Natural killer cell (primary cell): Measurements from ENCODE around the gene RGS19. TPM values are rescaled to one million over a fixed set of nuclear protein-coding genes. Genes with fewer than 3 reads are reported as not detected.
"Not testable (repeated sequence)": the region's sequence is repeated elsewhere in the genome, so short reads cannot be mapped to it uniquely, and the experiment has no call there.

Source experiments
- ATAC-seq, 3 donors: fragments of 150-1000 bp in 2 of 3; fragments of 200-7000 bp in 1 of 3; cut with Tn5 transposase; 1 replicate in 1 of 3; 2 replicates in 2 of 3; pipeline ENCODE4 v1.10.0; 2021; ENCODE audit warnings: mild to moderate bottlenecking in 2 of 3, moderate library complexity in 2 of 3
- DNase-seq, 2 donors: peaks; one replicate each; pipeline versions ENCODE4 v3.0.0 to v3.0.0-alpha.2; 2013 to 2021; ENCODE audit warnings: mixed read lengths in 1 of 2
- H3K27ac ChIP-seq: one replicate; pipeline ENCODE4 v1.5.1; 2013; ENCODE audit warnings: mild to moderate bottlenecking, low read length
- H3K27me3 ChIP-seq: one replicate; pipeline ENCODE4 v1.6.1; 2013; ENCODE audit warnings: low read length; ENCODE audit not compliant: control insufficient read depth, insufficient read depth
- H3K36me3 ChIP-seq: one replicate; pipeline ENCODE4 v1.6.1; 2013; ENCODE audit warnings: low read length; ENCODE audit not compliant: control insufficient read depth, insufficient read depth
- H3K4me1 ChIP-seq: one replicate; pipeline ENCODE4 v1.6.1; 2013; ENCODE audit warnings: low read length; ENCODE audit not compliant: control insufficient read depth, insufficient read depth
- H3K4me3 ChIP-seq: one replicate; pipeline ENCODE4 v1.5.1; 2013; ENCODE audit warnings: low read length
- H3K9me3 ChIP-seq: one replicate; pipeline ENCODE4 v1.6.1; 2013; ENCODE audit warnings: low read length; ENCODE audit not compliant: control insufficient read depth, insufficient read depth
- H3K27ac Mint-ChIP-seq, 2 donors: one replicate each; pipeline ENCODE4 v1.8.0; 2022; ENCODE audit warnings: mild to moderate bottlenecking in 2 of 2, mixed read lengths in 2 of 2, moderate library complexity in 1 of 2
- H3K27me3 Mint-ChIP-seq, 2 donors: one replicate each; pipeline ENCODE4 v1.8.0; 2022; ENCODE audit warnings: low read depth in 2 of 2, mixed read lengths in 2 of 2
- H3K36me3 Mint-ChIP-seq: one replicate; pipeline ENCODE4 v1.8.0; 2022; ENCODE audit warnings: mixed read lengths
- H3K4me1 Mint-ChIP-seq, 2 donors: one replicate each; pipeline ENCODE4 v1.8.0; 2022; ENCODE audit warnings: mixed read lengths in 2 of 2
- H3K4me3 Mint-ChIP-seq: one replicate; pipeline ENCODE4 v1.8.0; 2022; ENCODE audit warnings: mild to moderate bottlenecking, moderate library complexity, mixed read lengths
- H3K9me3 Mint-ChIP-seq, 2 donors: one replicate each; pipeline ENCODE4 v1.8.0; 2022; ENCODE audit warnings: mixed read lengths in 2 of 2
- CTCF ChIP-seq: fragments of 200-600 bp; IDR thresholded peaks from one replicate; pipeline ENCODE4 v1.8.0; 2022; ENCODE audit warnings: antibody characterized with exemption
- WGBS: methylation state at CpG from one replicate; pipeline ENCODE4 v1.1.7; 2013; ENCODE audit warnings: missing lambda C conversion rate; ENCODE audit not compliant: insufficient coverage; 5-methylcytosine and 5-hydroxymethylcytosine counted together
- intact Hi-C: fragments of 100-400 bp; cut with micrococcal nuclease; formaldehyde crosslinking; loops from one replicate; pipeline ENCODE4 v1.14.2; 2022
- total RNA-seq, 4 donors: library from RNA; stranded (reverse); fragments of 120-200 nt in 1 of 4; gene quantifications; one replicate each; pipeline versions ENCODE4 v1.2.3 to v1.2.4, GENCODE V29; 2013 to 2022

RGS19 gene
- total RNA-seq, 3 donors from 2014 or later (not counting 1 experiment from before 2014, with no cell fraction given) = 61.9 to 76.4 (median 68.2) TPM

- no peaks in the 10 kb centered on the region for H3K9me3 ChIP-seq
- intact Hi-C loops = loop anchor here (1.0 to 5.0 kb wide), 5 partner anchors 37 to 581 kb away; partner anchors contain the start of gene PRPF6
- no peak overlapping the region for H3K27ac ChIP-seq
- H3K9me3 Mint-ChIP-seq = no peaks in the 10 kb centered on the region
- ATAC-seq (peak in 1 of 3 donors; percentile 23), DNase-seq (peak in 1 of 2 donors; percentile 31)
- peaks cover 5% of the 10 kb centered on the region for H3K27me3 ChIP-seq
- H3K4me3 Mint-ChIP-seq = peak overlapping the region; percentile 77
- TF ChIP-seq CTCF = no peak
- no peaks in the 10 kb centered on the region for H3K36me3 ChIP-seq
- H3K4me1 Mint-ChIP-seq = peaks cover 8% of the 10 kb centered on the region in 2 donors
- peaks cover 9 to 14% of the 10 kb centered on the region in 2 donors for H3K27me3 Mint-ChIP-seq
- H3K4me1 ChIP-seq = peaks cover 10% of the 10 kb centered on the region
- H3K27ac Mint-ChIP-seq = peak overlapping the region; percentile 78 to 91
- H3K4me3 ChIP-seq = no peak overlapping the region
- H3K36me3 Mint-ChIP-seq = no peaks in the 10 kb centered on the region
- WGBS = 68% methylated on average over 13 of the region's 14 CpGs
Observed at GRCh38 chr20:64119681-64120341, 40.5 kb upstream of the RGS19 start.

GRCh38 chr20:64119301-64119680 is 40.0 kb upstream of the RGS19 start:
- TF ChIP-seq CTCF = no peak
- Histone ChIP-seq H3K4me3 (no peak overlapping the region), H3K4me1 (peaks cover 10% of the 10 kb centered on the region), H3K36me3 (no peaks in the 10 kb centered on the region), H3K9me3 (no peaks in the 10 kb centered on the region), H3K27ac (no peak overlapping the region), H3K27me3 (peaks cover 3% of the 10 kb centered on the region)
- Mint-ChIP-seq H3K9me3 (no peaks in the 10 kb centered on the region), H3K27me3 (peaks cover 6 to 14% of the 10 kb centered on the region in 2 donors), H3K27ac (peak overlapping the region in 1 of 2 donors; percentile 91), H3K4me1 (peaks cover 8% of the 10 kb centered on the region in 2 donors), H3K36me3 (no peaks in the 10 kb centered on the region), H3K4me3 (no peak overlapping the region)
- DNase-seq (no peak), ATAC-seq (no peak)
- intact Hi-C loops = no loop called here
- WGBS = 92% methylated on average over 8 of the region's 8 CpGs

- intact Hi-C loops = not testable (repeated sequence)
Observed at GRCh38 chr20:64117432-64117777, 38.1 kb upstream of the RGS19 start.

GRCh38 chr20:64116541-64117431 is 37.5 kb upstream of the RGS19 start:
- Histone ChIP-seq H3K9me3 (no peaks in the 10 kb centered on the region), H3K36me3 (no peaks in the 10 kb centered on the region), H3K27me3 (peaks cover 3% of the 10 kb centered on the region), H3K4me1 (peaks cover 10% of the 10 kb centered on the region), H3K4me3 (no peak overlapping the region), H3K27ac (no peak overlapping the region)
- Mint-ChIP-seq H3K36me3 (no peaks in the 10 kb centered on the region), H3K4me1 (peaks cover 8% of the 10 kb centered on the region in 2 donors), H3K27me3 (peaks cover 4 to 6% of the 10 kb centered on the region in 2 donors), H3K27ac (no peak overlapping the region), H3K4me3 (no peak overlapping the region), H3K9me3 (no peaks in the 10 kb centered on the region)
- intact Hi-C loops = no loop called here
- DNase-seq (no peak), ATAC-seq (no peak)
- WGBS = 87% methylated on average over 17 of the region's 17 CpGs
- no peak for TF ChIP-seq CTCF

More at GRCh38 chr20:64117432-64117777, 38.1 kb upstream of the RGS19 start:
- H3K4me3 Mint-ChIP-seq, ATAC-seq, H3K27me3 ChIP-seq, H3K4me3 ChIP-seq, H3K27ac ChIP-seq, H3K27me3 Mint-ChIP-seq, H3K4me1 Mint-ChIP-seq, H3K36me3 Mint-ChIP-seq, H3K27ac Mint-ChIP-seq, H3K9me3 Mint-ChIP-seq, H3K9me3 ChIP-seq, H3K36me3 ChIP-seq, DNase-seq: not testable (repeated sequence)
- WGBS = 73% methylated on average over 2 of the region's 6 CpGs
- peaks cover 10% of the 10 kb centered on the region for H3K4me1 ChIP-seq
